Aorta (tissue), 5 donors: Measurements from ENCODE around the gene NR1I2. TPM values are rescaled to one million over a fixed set of nuclear protein-coding genes. Genes with fewer than 3 reads are reported as not detected.

Experiments used
- ATAC-seq: fragments of 200-7000 bp; cut with Tn5 transposase; one replicate; pipeline ENCODE4 v1.9.1; 2022; ENCODE audit warnings: moderate library complexity; ENCODE audit not compliant: low FRiP score
- DNase-seq, 2 donors: peaks; one replicate each; pipeline ENCODE4 v3.0.0-alpha.2; 2020
- H3K27ac ChIP-seq, 2 donors: one replicate each; pipeline ENCODE4 v1.5.1; 2013; ENCODE audit warnings: low read length in 2 of 2, mild to moderate bottlenecking in 2 of 2, moderate library complexity in 2 of 2, control low read depth in 1 of 2, inconsistent platforms in 1 of 2, low read depth in 1 of 2
- H3K27me3 ChIP-seq, 2 donors: one replicate each; pipeline ENCODE4 v1.6.1; 2013; ENCODE audit warnings: control low read depth in 1 of 2, low read length in 1 of 2, mild to moderate bottlenecking in 1 of 2, moderate library complexity in 1 of 2; ENCODE audit not compliant: insufficient read depth in 2 of 2, control insufficient read depth in 1 of 2
- H3K36me3 ChIP-seq, 2 donors: one replicate each; pipeline ENCODE4 v1.6.1; 2013; ENCODE audit warnings: control low read depth in 1 of 2, low read length in 1 of 2, mild to moderate bottlenecking in 1 of 2; ENCODE audit not compliant: insufficient read depth in 2 of 2, control insufficient read depth in 1 of 2
- H3K4me1 ChIP-seq, 2 donors: one replicate each; pipeline ENCODE4 v1.6.1; 2013; ENCODE audit warnings: low read length in 2 of 2, control low read depth in 1 of 2, mild to moderate bottlenecking in 1 of 2, moderate library complexity in 1 of 2; ENCODE audit not compliant: insufficient read depth in 2 of 2, control insufficient read depth in 1 of 2
- H3K4me3 ChIP-seq, 2 donors: one replicate each; pipeline ENCODE4 v1.5.1; 2013; ENCODE audit warnings: low read length in 2 of 2, control low read depth in 1 of 2, mild to moderate bottlenecking in 1 of 2
- H3K9me3 ChIP-seq: one replicate; pipeline ENCODE4 v1.6.1; 2013; ENCODE audit warnings: mild to moderate bottlenecking, low read length; ENCODE audit not compliant: control insufficient read depth
- WGBS, 2 donors: extraction: QIAGEN DNeasy Blood & Tissue Kit; methylation state at CpG; one replicate each; pipeline ENCODE4 v1.1.7; 2013; 5-methylcytosine and 5-hydroxymethylcytosine counted together
- intact Hi-C, 2 donors: fragments of 100-400 bp; cut with DNase I; formaldehyde crosslinking; loops; one replicate each; pipeline versions ENCODE4 v1.14.2 to v1.15.0; 2022
- polyA plus RNA-seq, 2 donors: library from polyadenylated mRNA; stranded (reverse); fragments of 200-250 nt; gene quantifications; one replicate each; pipeline ENCODE4 v1.2.3, GENCODE V29; 2013
- total RNA-seq, 2 donors: library from RNA; stranded (reverse); fragmentation: NEBNext Ultra II Directional; extraction: Animal tissue kit (Norgen Biotek cat#: 25700); gene quantifications; one replicate each; pipeline ENCODE4 v1.2.1, GENCODE V29; 2021
- donor health status: healthy with polysubstance abuse.
- donor health status: Bipolar disorder and iron deficiency.
- donor health status: DM: no; HTN: no; CAD: no.
- donor health status: DM: no; HTN: no; CAD: no.
- donor health status: DM: yes; HTN: yes; CAD: no.

The NR1I2 gene
- total and polyA plus RNA-seq, 4 donors: 0.12 to 9.5 (median 0.20) TPM; not detected in 1

DNA sequence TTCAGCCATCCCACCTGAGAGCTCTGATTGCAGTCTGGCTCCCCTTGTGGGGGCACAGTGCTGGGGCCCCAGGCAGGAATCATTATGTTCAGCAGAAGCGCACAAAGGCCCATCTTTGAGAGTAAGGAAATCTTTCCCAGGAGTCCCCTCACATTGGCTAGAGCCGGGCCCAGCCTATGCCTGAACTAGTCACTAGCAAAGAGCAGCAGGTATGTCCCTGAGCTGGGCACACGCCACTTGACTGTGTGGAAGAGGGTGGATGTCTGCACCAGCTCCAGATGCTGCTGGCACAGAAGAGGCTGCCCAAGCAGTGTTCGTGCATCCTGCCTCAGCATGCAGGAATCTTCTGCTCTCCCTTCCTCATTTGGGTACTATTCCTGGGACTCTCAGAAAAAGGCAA, 26.3 kb downstream of the NR1I2 start:
- Histone ChIP-seq H3K27me3 (no peaks in the 10 kb centered on the region), H3K36me3 (no peaks in the 10 kb centered on the region), H3K27ac (no peak overlapping the region), H3K4me3 (no peak overlapping the region), H3K4me1 (no peaks in the 10 kb centered on the region), H3K9me3 (no peaks in the 10 kb centered on the region)
- no peak for DNase-seq
- intact Hi-C loops: loop anchor here in 1 of 2 donors (5.0 kb wide), 1 partner anchor 71 kb away; no protein-coding TSS in a partner anchor
- ATAC-seq: no peak
- 95 to 96% methylated on average over 4 of the region's 4 CpGs for WGBS, 2 donors

DNA sequence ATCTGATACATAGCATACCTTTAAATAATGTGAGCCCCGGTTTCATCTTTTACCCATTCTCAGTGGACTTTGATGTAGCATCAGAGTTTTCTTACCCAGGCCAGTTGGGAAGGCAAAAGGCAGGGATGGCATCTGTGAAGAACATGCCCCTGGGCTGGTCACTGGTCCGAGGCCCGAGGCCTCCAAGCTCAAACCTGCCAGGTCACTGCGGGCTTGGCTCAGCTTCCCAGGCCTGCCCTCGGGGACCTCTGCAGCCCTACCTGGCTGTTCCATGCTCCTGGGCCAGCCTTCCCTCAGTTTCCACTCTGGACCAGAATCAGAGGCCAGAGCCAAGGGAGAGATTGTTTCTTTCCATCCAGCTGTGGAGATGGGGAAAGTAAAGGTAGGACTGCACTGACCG, 26.9 kb downstream of the NR1I2 start:
- Histone ChIP-seq H3K4me3 (no peak overlapping the region), H3K27ac (no peak overlapping the region), H3K27me3 (no peaks in the 10 kb centered on the region), H3K36me3 (no peaks in the 10 kb centered on the region), H3K4me1 (no peaks in the 10 kb centered on the region), H3K9me3 (no peaks in the 10 kb centered on the region)
- intact Hi-C loops: loop anchor here in 1 of 2 donors (5.0 kb wide), 1 partner anchor 72 kb away; no protein-coding TSS in a partner anchor
- WGBS, 2 donors: 92% methylated on average over 6 of the region's 6 CpGs
- DNase-seq (no peak), ATAC-seq (no peak)

- H3K36me3 ChIP-seq: no peaks in the 10 kb centered on the region
- no peak overlapping the region for H3K27ac ChIP-seq
- H3K4me1 ChIP-seq: no peaks in the 10 kb centered on the region
- ATAC-seq (no peak), DNase-seq (no peak)
- no peaks in the 10 kb centered on the region for H3K9me3 ChIP-seq
- WGBS, 2 donors: 36 to 37% methylated on average over 25 to 31 of the region's 31 CpGs
- intact Hi-C loops: loop anchor here in 1 of 2 donors (5.0 kb wide), 1 partner anchor 72 kb away; no protein-coding TSS in a partner anchor
- H3K27me3 ChIP-seq: no peaks in the 10 kb centered on the region
- H3K4me3 ChIP-seq: peak overlapping the region; percentile 28 to 31
Observed at GRCh38 chr3:119809249-119810017, 27.5 kb downstream of the NR1I2 start.

- H3K4me1 ChIP-seq: no peaks in the 10 kb centered on the region
- intact Hi-C loops: no loop called here
- H3K9me3 ChIP-seq: no peaks in the 10 kb centered on the region
- no peaks in the 10 kb centered on the region for H3K27me3 ChIP-seq
- H3K4me3 ChIP-seq: peak overlapping the region; percentile 28 to 31
- H3K36me3 ChIP-seq: no peaks in the 10 kb centered on the region
- ATAC-seq (peak; percentile 44), DNase-seq (peak; percentile 56 to 80)
- H3K27ac ChIP-seq: no peak overlapping the region
- 3% methylated on average over 31 to 33 of the region's 33 CpGs for WGBS, 2 donors
Observed at GRCh38 chr3:119810018-119810435, 28.1 kb downstream of the NR1I2 start.

GRCh38 chr3:119812491-119813058, 30.7 kb downstream of the NR1I2 start:
- no peaks in the 10 kb centered on the region for H3K27me3 ChIP-seq
- intact Hi-C loops: no loop called here
- WGBS, 2 donors: 90% methylated on average over 8 of the region's 8 CpGs
- no peak for DNase-seq
- H3K4me1 ChIP-seq: no peaks in the 10 kb centered on the region
- H3K27ac ChIP-seq: no peak overlapping the region
- no peaks in the 10 kb centered on the region for H3K9me3 ChIP-seq
- ATAC-seq: no peak
- H3K36me3 ChIP-seq: no peaks in the 10 kb centered on the region
- H3K4me3 ChIP-seq: no peak overlapping the region

GRCh38 chr3:119815716-119816115, 33.8 kb downstream of the NR1I2 start:
- intact Hi-C loops: no loop called here
- H3K27me3 ChIP-seq: no peaks in the 10 kb centered on the region
- no peak for ATAC-seq
- H3K9me3 ChIP-seq: no peaks in the 10 kb centered on the region
- no peaks in the 10 kb centered on the region for H3K4me1 ChIP-seq
- H3K36me3 ChIP-seq: no peaks in the 10 kb centered on the region
- no peak overlapping the region for H3K4me3 ChIP-seq
- DNase-seq: no peak
- WGBS, 2 donors: 89 to 92% methylated on average over 8 of the region's 8 CpGs
- H3K27ac ChIP-seq: no peak overlapping the region

GRCh38 chr3:119817071-119817470, 35.2 kb downstream of the NR1I2 start:
- Histone ChIP-seq H3K27ac (no peak overlapping the region), H3K36me3 (no peaks in the 10 kb centered on the region), H3K4me3 (no peak overlapping the region), H3K27me3 (no peaks in the 10 kb centered on the region), H3K9me3 (no peaks in the 10 kb centered on the region), H3K4me1 (no peaks in the 10 kb centered on the region)
- intact Hi-C loops: no loop called here
- ATAC-seq: no peak
- 75 to 79% methylated on average over 12 of the region's 12 CpGs for WGBS, 2 donors
- no peak for DNase-seq

DNA sequence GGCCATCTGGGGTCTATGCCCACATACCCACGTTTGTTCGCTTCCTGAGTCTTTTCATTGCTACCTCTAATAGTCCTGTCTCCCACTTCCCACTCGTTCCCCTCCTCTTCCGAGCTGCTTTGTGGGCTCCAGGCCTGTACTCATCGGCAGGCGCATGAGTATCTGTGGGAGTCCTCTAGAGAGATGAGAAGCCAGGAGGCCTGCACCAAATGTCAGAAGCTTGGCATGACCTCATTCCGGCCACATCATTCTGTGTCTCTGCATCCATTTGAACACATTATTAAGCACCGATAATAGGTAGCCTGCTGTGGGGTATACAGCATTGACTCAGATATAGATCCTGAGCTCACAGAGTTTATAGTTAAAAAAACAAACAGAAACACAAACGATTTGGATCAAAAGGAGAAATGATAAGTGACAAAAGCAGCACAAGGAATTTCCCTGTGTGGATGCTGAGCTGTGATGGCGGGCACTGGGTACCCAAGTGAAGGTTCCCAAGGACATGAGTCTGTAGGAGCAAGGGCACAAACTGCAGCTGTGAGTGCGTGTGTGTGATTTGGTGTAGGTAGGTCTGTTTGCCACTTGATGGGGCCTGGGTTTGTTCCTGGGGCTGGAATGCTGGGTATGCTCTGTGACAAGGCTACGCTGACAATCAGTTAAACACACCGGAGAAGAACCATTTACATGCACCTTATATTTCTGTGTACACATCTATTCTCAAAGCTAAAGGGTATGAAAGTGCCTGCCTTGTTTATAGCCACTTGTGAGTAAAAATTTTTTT, 35.9 kb downstream of the NR1I2 start:
- H3K36me3 ChIP-seq: no peaks in the 10 kb centered on the region
- H3K4me1 ChIP-seq: no peaks in the 10 kb centered on the region
- no peak overlapping the region for H3K27ac ChIP-seq
- DNase-seq: no peak
- intact Hi-C loops: no loop called here
- no peak for ATAC-seq
- H3K4me3 ChIP-seq: no peak overlapping the region
- H3K9me3 ChIP-seq: no peaks in the 10 kb centered on the region
- WGBS, 2 donors: 70 to 80% methylated on average over 13 of the region's 13 CpGs
- no peaks in the 10 kb centered on the region for H3K27me3 ChIP-seq
